Measurements from ENCODE around the gene RHOT2. TPM values are rescaled to one million over a fixed set of nuclear protein-coding genes. Genes with fewer than 3 reads are reported as not detected.

RHOT2 gene
- total RNA-seq, 2 experiments from 2014 or later, result 202 to 209 TPM

- H3K27me3 Mint-ChIP-seq, result peaks cover 12% of the 10 kb centered on the region
Measured at GRCh38 chr16:717450-718245, 49.7 kb downstream of the RHOT2 start.

GRCh38 chr16:718389-718788, 50.5 kb downstream of the RHOT2 start:
- ATAC-seq (ENCODE audit: poor library complexity), result no peak
- Mint-ChIP-seq H3K9me3 (no peaks in the 10 kb centered on the region), H3K4me1 (ENCODE audit: low read depth) (peaks cover 21% of the 10 kb centered on the region), H3K27ac (no peak overlapping the region), H3K4me3 (no peak overlapping the region), H3K27me3 (peaks cover 8% of the 10 kb centered on the region), H3K36me3 (ENCODE audit: low read depth) (no peaks in the 10 kb centered on the region)
- intact Hi-C loops (cut with DNase I, micrococcal nuclease), result no loop called here
- CTCF ChIA-PET, result no interaction called here
- POLR2A ChIA-PET, result interaction anchor here (1.4 kb wide), 1 partner anchor 10 kb away, joined by 6 read pairs; no protein-coding TSS in a partner anchor
- Histone ChIP-seq H3K36me3 (ENCODE audit: insufficient read depth, low read length) (no peaks in the 10 kb centered on the region), H3K9me3 (ENCODE audit: control insufficient read depth in 1 of 2, insufficient read depth in 1 of 2, low read length in 2 of 2) (peaks cover 0 to 16% of the 10 kb centered on the region in 2 experiments), H3K27me3 (ENCODE audit: control insufficient read depth in 1 of 2, insufficient read depth in 2 of 2, low read length in 2 of 2) (peaks cover 7 to 14% of the 10 kb centered on the region in 2 experiments), H3K4me1 (ENCODE audit: insufficient read depth, low read length) (peaks cover 51% of the 10 kb centered on the region), H3K4me3 (ENCODE audit: low read length) (no peak overlapping the region), H3K27ac (ENCODE audit: low read depth in 1 of 2, low read length in 2 of 2) (no peak overlapping the region)
- TF ChIP-seq CTCF (IDR thresholded peaks at IDR 0.05), result no peak
- DNase-seq, result no peak

More at GRCh38 chr16:717450-718245, 49.7 kb downstream of the RHOT2 start:
- Histone ChIP-seq H3K27me3 (ENCODE audit: control insufficient read depth in 1 of 2, insufficient read depth in 2 of 2, low read length in 2 of 2) (peaks cover 7 to 14% of the 10 kb centered on the region in 2 experiments), H3K4me1 (ENCODE audit: insufficient read depth, low read length) (peaks cover 49% of the 10 kb centered on the region), H3K36me3 (ENCODE audit: insufficient read depth, low read length) (no peaks in the 10 kb centered on the region), H3K9me3 (ENCODE audit: control insufficient read depth in 1 of 2, insufficient read depth in 1 of 2, low read length in 2 of 2) (peaks cover 0 to 16% of the 10 kb centered on the region in 2 experiments), H3K4me3 (ENCODE audit: low read length) (no peak overlapping the region), H3K27ac (ENCODE audit: low read depth in 1 of 2, low read length in 2 of 2) (no peak overlapping the region)
- no peak for DNase-seq
- ChIA-PET POLR2A (interaction anchor here (1.2 to 4.5 kb wide), 3 partner anchors 9 to 37 kb away, joined by 4 to 30 read pairs (median 22); partner anchors contain the start of genes CCDC78, HAGHL and STUB1), CTCF (no interaction called here)
- intact Hi-C loops (cut with DNase I, micrococcal nuclease), result no loop called here
- no peak for ATAC-seq (ENCODE audit: poor library complexity)
- H3K4me3 Mint-ChIP-seq, result no peak overlapping the region
- TF ChIP-seq CTCF (IDR thresholded peaks at IDR 0.05), result no peak
- no peaks in the 10 kb centered on the region for H3K9me3 Mint-ChIP-seq
- no peaks in the 10 kb centered on the region for H3K36me3 Mint-ChIP-seq (ENCODE audit: low read depth)
- no peak overlapping the region for H3K27ac Mint-ChIP-seq
- peaks cover 23% of the 10 kb centered on the region for H3K4me1 Mint-ChIP-seq (ENCODE audit: low read depth)

GRCh38 chr16:718922-719321, 51.0 kb downstream of the RHOT2 start:
- H3K27me3 Mint-ChIP-seq, result peaks cover 4% of the 10 kb centered on the region
- peaks cover 7 to 11% of the 10 kb centered on the region in 2 experiments for H3K27me3 ChIP-seq (ENCODE audit: control insufficient read depth in 1 of 2, insufficient read depth in 2 of 2, low read length in 2 of 2)
- ATAC-seq (ENCODE audit: poor library complexity) (no peak), DNase-seq (no peak)
- intact Hi-C loops (cut with DNase I, micrococcal nuclease), result no loop called here
- peaks cover 0 to 16% of the 10 kb centered on the region in 2 experiments for H3K9me3 ChIP-seq (ENCODE audit: control insufficient read depth in 1 of 2, insufficient read depth in 1 of 2, low read length in 2 of 2)
- no peaks in the 10 kb centered on the region for H3K36me3 ChIP-seq (ENCODE audit: insufficient read depth, low read length)
- no peak for TF ChIP-seq CTCF (IDR thresholded peaks at IDR 0.05)
- no peak overlapping the region for H3K27ac ChIP-seq (ENCODE audit: low read depth in 1 of 2, low read length in 2 of 2)
- ChIA-PET CTCF (interaction anchor here (2.3 kb wide), 1 partner anchor 22 kb away, joined by 9 read pairs; the partner anchor contains the start of gene CIAO3), POLR2A (interaction anchor here (1.4 kb wide), 1 partner anchor 9 kb away, joined by 6 read pairs; no protein-coding TSS in a partner anchor)
- peak overlapping the region; percentile 52 for H3K27ac Mint-ChIP-seq
- peaks cover 54% of the 10 kb centered on the region for H3K4me1 ChIP-seq (ENCODE audit: insufficient read depth, low read length)
- no peaks in the 10 kb centered on the region for H3K9me3 Mint-ChIP-seq
- H3K36me3 Mint-ChIP-seq (ENCODE audit: low read depth), result no peaks in the 10 kb centered on the region
- H3K4me3 ChIP-seq (ENCODE audit: low read length), result no peak overlapping the region
- peaks cover 21% of the 10 kb centered on the region for H3K4me1 Mint-ChIP-seq (ENCODE audit: low read depth)
- peak overlapping the region; percentile 73 for H3K4me3 Mint-ChIP-seq
